ENCODE results near the gene DPY19L1. TPM values are rescaled to one million over a fixed set of nuclear protein-coding genes. Genes with fewer than 3 reads are reported as not detected.

DPY19L1 gene
- total RNA-seq, 4 donors from 2014 or later = 11.7 to 22.9 (median 17.2) TPM

GRCh38 chr7:35032166-35032565 is 5.1 kb downstream of the DPY19L1 start:
- no peaks in the 10 kb centered on the region for H3K27me3 ChIP-seq
- H3K9me3 ChIP-seq = no peaks in the 10 kb centered on the region
- no peak for ATAC-seq
- TF ChIP-seq EP300 (IDR thresholded peaks at IDR 0.05) (no peak), POLR2A (IDR thresholded peaks at IDR 0.05) (no peak), CTCF (IDR thresholded peaks at IDR 0.05) (no peak), POLR2AphosphoS5 (IDR thresholded peaks at IDR 0.05) (no peak)
- H3K4me3 ChIP-seq = no peak overlapping the region
- H3K4me1 ChIP-seq = peaks cover 4 to 17% (median 5%) of the 10 kb centered on the region in 3 donors
- H3K27ac ChIP-seq = no peak overlapping the region
- WGBS, 2 donors (ENCODE audit: low coverage in 1 of 2) = 17 to 20% methylated on average over 1 of the region's 1 CpG
- H3K36me3 ChIP-seq = no peaks in the 10 kb centered on the region

GRCh38 chr7:35030848-35031247 is 6.4 kb downstream of the DPY19L1 start:
- TF ChIP-seq POLR2AphosphoS5 (IDR thresholded peaks at IDR 0.05) (no peak), POLR2A (IDR thresholded peaks at IDR 0.05) (no peak), EP300 (IDR thresholded peaks at IDR 0.05) (no peak), CTCF (IDR thresholded peaks at IDR 0.05) (no peak)
- no peak overlapping the region for H3K27ac ChIP-seq
- no peaks in the 10 kb centered on the region for H3K9me3 ChIP-seq
- no peak for ATAC-seq
- no peaks in the 10 kb centered on the region for H3K27me3 ChIP-seq
- H3K4me1 ChIP-seq = peaks cover 2 to 11% (median 3%) of the 10 kb centered on the region in 3 donors
- no peaks in the 10 kb centered on the region for H3K36me3 ChIP-seq
- H3K4me3 ChIP-seq = no peak overlapping the region
- WGBS, 2 donors (ENCODE audit: low coverage in 1 of 2) = 92 to 93% methylated on average over 2 of the region's 2 CpGs

DNA sequence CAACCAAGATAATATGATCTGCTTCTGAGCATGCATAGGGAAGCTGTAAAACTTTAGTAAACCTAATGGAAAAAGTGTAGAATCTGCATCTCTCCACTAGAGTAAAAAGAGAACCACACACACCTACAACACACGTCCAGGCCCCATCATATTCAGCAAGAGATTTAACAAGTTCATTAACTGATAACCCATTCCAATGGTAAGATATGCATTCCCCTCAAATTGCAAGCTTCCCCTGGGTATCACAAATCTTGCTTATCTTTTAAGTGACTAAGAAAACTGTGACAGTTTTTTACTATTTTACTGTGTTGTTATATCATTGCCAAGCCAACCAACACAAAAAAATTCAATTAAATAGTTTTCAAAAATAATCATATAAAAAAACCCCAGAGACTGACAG is 8.0 kb downstream of the DPY19L1 start:
- WGBS, 2 donors (ENCODE audit: low coverage in 1 of 2) = 71 to 75% methylated on average over 1 of the region's 1 CpG
- no peak for ATAC-seq
- H3K9me3 ChIP-seq = no peaks in the 10 kb centered on the region
- TF ChIP-seq POLR2A (IDR thresholded peaks at IDR 0.05) (no peak), POLR2AphosphoS5 (IDR thresholded peaks at IDR 0.05) (no peak), EP300 (IDR thresholded peaks at IDR 0.05) (no peak), CTCF (IDR thresholded peaks at IDR 0.05) (no peak)
- no peak overlapping the region for H3K4me3 ChIP-seq
- no peaks in the 10 kb centered on the region for H3K36me3 ChIP-seq
- no peaks in the 10 kb centered on the region for H3K27me3 ChIP-seq
- H3K4me1 ChIP-seq = no peaks in the 10 kb centered on the region
- no peak overlapping the region for H3K27ac ChIP-seq

- ATAC-seq = no peak
- no peaks in the 10 kb centered on the region for H3K9me3 ChIP-seq
- no peaks in the 10 kb centered on the region for H3K27me3 ChIP-seq
- H3K36me3 ChIP-seq = no peaks in the 10 kb centered on the region
- no peak overlapping the region for H3K4me3 ChIP-seq
- no peak overlapping the region for H3K27ac ChIP-seq
- TF ChIP-seq POLR2A (IDR thresholded peaks at IDR 0.05) (no peak), CTCF (IDR thresholded peaks at IDR 0.05) (no peak), POLR2AphosphoS5 (IDR thresholded peaks at IDR 0.05) (no peak), EP300 (IDR thresholded peaks at IDR 0.05) (no peak)
- H3K4me1 ChIP-seq = peaks cover 0 to 4% (median 0%) of the 10 kb centered on the region in 3 donors
Measured at GRCh38 chr7:35026150-35026549, 11.1 kb downstream of the DPY19L1 start.

DNA sequence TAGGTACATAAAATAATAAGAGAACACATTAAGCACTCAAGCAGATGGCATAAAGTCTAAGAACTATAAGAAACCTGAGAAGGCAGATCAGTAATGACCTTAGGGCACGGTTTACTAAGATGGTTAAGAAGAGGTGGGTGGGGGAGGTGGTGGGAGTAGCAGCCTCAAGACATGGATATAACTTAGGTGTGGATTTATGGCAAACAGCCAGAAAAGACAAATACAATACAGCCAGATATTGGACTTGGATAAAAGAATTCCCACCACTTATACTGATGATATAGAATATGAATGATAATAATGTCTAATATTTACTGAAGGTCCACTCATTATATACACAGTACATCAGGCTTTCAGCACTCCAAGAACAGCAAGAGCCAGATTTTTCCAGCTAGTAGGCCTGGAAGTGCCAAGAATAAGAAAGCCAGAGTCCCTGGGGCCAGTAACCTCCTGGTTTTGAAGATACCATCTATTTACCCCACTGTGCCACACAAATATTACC is 11.9 kb downstream of the DPY19L1 start:
- H3K27me3 ChIP-seq = no peaks in the 10 kb centered on the region
- H3K4me3 ChIP-seq = no peak overlapping the region
- no peak for ATAC-seq
- H3K27ac ChIP-seq = no peak overlapping the region
- no peaks in the 10 kb centered on the region for H3K9me3 ChIP-seq
- H3K36me3 ChIP-seq = no peaks in the 10 kb centered on the region
- whole genome bisulfite sequencing, 2 donors (ENCODE audit: low coverage in 1 of 2) = 64 to 92% methylated on average over 1 of the region's 1 CpG
- TF ChIP-seq POLR2A (IDR thresholded peaks at IDR 0.05) (no peak), CTCF (IDR thresholded peaks at IDR 0.05) (no peak), EP300 (IDR thresholded peaks at IDR 0.05) (no peak)
- H3K4me1 ChIP-seq = peaks cover 0 to 5% (median 0%) of the 10 kb centered on the region in 3 donors
